ENCODE data around the gene TRIM56. TPM values are rescaled to one million over a fixed set of nuclear protein-coding genes. Genes with fewer than 3 reads are reported as not detected.
"Not testable (repeated sequence)": the region's sequence is repeated elsewhere in the genome, so short reads cannot be mapped to it uniquely, and the experiment has no call there.

The TRIM56 gene
- total RNA-seq, 5 donors from 2014 or later (not counting 1 experiment from before 2014, with no cell fraction given) = 47.2 to 80.9 (median 77.4) TPM

DNA sequence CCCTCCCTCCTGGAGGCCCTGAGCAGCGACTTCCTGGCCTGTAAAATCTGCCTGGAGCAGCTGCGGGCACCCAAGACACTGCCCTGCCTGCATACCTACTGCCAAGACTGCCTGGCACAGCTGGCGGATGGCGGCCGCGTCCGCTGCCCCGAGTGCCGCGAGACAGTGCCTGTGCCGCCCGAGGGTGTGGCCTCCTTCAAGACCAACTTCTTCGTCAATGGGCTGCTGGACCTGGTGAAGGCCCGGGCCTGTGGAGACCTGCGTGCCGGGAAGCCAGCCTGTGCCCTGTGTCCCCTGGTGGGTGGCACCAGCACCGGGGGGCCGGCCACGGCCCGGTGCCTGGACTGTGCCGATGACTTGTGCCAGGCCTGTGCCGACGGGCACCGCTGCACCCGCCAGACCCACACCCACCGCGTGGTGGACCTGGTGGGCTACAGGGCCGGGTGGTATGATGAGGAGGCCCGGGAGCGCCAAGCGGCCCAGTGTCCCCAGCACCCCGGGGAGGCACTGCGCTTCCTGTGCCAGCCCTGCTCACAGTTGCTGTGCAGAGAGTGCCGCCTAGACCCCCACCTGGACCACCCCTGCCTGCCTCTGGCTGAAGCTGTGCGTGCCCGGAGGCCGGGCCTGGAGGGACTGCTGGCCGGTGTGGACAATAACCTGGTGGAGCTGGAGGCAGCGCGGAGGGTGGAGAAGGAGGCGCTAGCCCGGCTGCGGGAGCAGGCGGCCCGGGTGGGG lies 2.2 kb downstream of the TRIM56 start:
- Histone ChIP-seq H3K27me3 (replicated peaks in 1 of 2; ENCODE audit: control insufficient read depth in 2 of 2, extremely low read depth in 1 of 2, insufficient read depth in 2 of 2, low read length in 1 of 2) (no peaks in the 10 kb centered on the region), H3K9me3 (no peaks in the 10 kb centered on the region), H3K27ac (ENCODE audit: low read length) (no peak overlapping the region), H3K4me3 (ENCODE audit: control insufficient read depth in 1 of 2, extremely low read depth in 1 of 2, low read length in 1 of 2) (no peak overlapping the region), H3K4me1 (ENCODE audit: control insufficient read depth in 1 of 2, extremely low read depth in 1 of 2, insufficient read depth in 2 of 2, low read length in 2 of 2) (peaks cover 11 to 58% of the 10 kb centered on the region in 2 experiments), H3K36me3 (ENCODE audit: control insufficient read depth in 2 of 2, extremely low read depth in 1 of 2, insufficient read depth in 1 of 2, low read length in 1 of 2) (peaks cover 19 to 36% of the 10 kb centered on the region in 2 donors)
- ATAC-seq (replicated peaks in 1 of 4) (no peak), DNase-seq (no peak)
- POLR2A ChIA-PET = no interaction called here
- no peaks in the 10 kb centered on the region for H3K9me3 Mint-ChIP-seq
- WGBS (ENCODE audit: insufficient coverage) = 96% methylated on average over 45 of the region's 45 CpGs
- peak overlapping the region in 1 of 3 donors; percentile 95 for H3K4me3 Mint-ChIP-seq
- peaks cover 15 to 51% (median 40%) of the 10 kb centered on the region in 3 donors for H3K4me1 Mint-ChIP-seq
- peaks cover 11% of the 10 kb centered on the region for H3K36me3 Mint-ChIP-seq
- H3K27me3 Mint-ChIP-seq = no peaks in the 10 kb centered on the region
- CTCF ChIA-PET = no interaction called here
- no peak overlapping the region for H3K27ac Mint-ChIP-seq

DNA sequence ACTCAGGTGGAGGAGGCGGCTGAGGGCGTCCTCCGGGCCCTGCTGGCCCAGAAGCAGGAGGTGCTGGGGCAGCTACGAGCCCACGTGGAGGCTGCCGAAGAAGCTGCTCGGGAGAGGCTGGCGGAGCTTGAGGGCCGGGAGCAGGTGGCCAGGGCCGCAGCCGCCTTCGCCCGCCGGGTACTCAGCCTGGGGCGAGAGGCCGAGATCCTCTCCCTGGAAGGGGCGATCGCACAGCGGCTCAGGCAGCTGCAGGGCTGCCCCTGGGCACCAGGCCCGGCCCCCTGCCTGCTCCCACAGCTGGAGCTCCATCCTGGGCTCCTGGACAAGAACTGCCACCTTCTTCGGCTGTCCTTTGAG lies 2.8 kb downstream of the TRIM56 start:
- H3K27me3 ChIP-seq (replicated peaks in 1 of 2; ENCODE audit: control insufficient read depth in 2 of 2, extremely low read depth in 1 of 2, insufficient read depth in 2 of 2, low read length in 1 of 2) = no peaks in the 10 kb centered on the region
- WGBS (ENCODE audit: insufficient coverage) = 96% methylated on average over 21 of the region's 21 CpGs
- CTCF ChIA-PET = no interaction called here
- DNase-seq = no peak
- ATAC-seq (replicated peaks in 1 of 4) = no peak
- no peak overlapping the region for H3K27ac ChIP-seq (ENCODE audit: low read length)
- H3K4me3 ChIP-seq (ENCODE audit: control insufficient read depth in 1 of 2, extremely low read depth in 1 of 2, low read length in 1 of 2) = no peak overlapping the region
- no peak overlapping the region for H3K4me3 Mint-ChIP-seq
- peaks cover 11 to 58% of the 10 kb centered on the region in 2 experiments for H3K4me1 ChIP-seq (ENCODE audit: control insufficient read depth in 1 of 2, extremely low read depth in 1 of 2, insufficient read depth in 2 of 2, low read length in 2 of 2)
- no peaks in the 10 kb centered on the region for H3K9me3 ChIP-seq
- peaks cover 19 to 36% of the 10 kb centered on the region in 2 donors for H3K36me3 ChIP-seq (ENCODE audit: control insufficient read depth in 2 of 2, extremely low read depth in 1 of 2, insufficient read depth in 1 of 2, low read length in 1 of 2)
- H3K27ac Mint-ChIP-seq = no peak overlapping the region
- POLR2A ChIA-PET = no interaction called here
- H3K9me3 Mint-ChIP-seq = no peaks in the 10 kb centered on the region
- no peaks in the 10 kb centered on the region for H3K27me3 Mint-ChIP-seq
- peaks cover 15 to 54% (median 40%) of the 10 kb centered on the region in 3 donors for H3K4me1 Mint-ChIP-seq
- H3K36me3 Mint-ChIP-seq = peaks cover 14% of the 10 kb centered on the region

DNA sequence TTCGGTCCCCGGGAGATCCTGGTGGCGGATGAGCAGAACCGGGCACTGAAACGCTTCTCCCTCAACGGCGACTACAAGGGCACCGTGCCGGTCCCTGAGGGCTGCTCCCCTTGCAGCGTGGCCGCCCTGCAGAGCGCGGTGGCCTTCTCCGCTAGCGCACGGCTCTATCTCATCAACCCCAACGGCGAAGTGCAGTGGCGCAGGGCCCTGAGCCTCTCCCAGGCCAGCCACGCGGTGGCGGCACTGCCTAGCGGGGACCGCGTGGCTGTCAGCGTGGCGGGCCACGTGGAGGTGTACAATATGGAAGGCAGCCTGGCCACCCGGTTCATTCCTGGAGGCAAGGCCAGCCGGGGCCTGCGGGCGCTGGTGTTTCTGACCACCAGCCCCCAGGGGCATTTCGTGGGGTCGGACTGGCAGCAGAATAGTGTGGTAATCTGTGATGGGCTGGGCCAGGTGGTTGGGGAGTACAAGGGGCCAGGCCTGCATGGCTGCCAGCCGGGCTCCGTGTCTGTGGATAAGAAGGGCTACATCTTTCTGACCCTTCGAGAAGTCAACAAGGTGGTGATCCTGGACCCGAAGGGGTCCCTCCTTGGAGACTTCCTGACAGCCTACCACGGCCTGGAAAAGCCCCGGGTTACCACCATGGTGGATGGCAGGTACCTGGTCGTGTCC lies 3.7 kb downstream of the TRIM56 start:
- H3K4me3 ChIP-seq (ENCODE audit: control insufficient read depth in 1 of 2, extremely low read depth in 1 of 2, low read length in 1 of 2) = no peak overlapping the region
- H3K27me3 ChIP-seq (replicated peaks in 1 of 2; ENCODE audit: control insufficient read depth in 2 of 2, extremely low read depth in 1 of 2, insufficient read depth in 2 of 2, low read length in 1 of 2) = no peaks in the 10 kb centered on the region
- H3K9me3 ChIP-seq = no peaks in the 10 kb centered on the region
- no peaks in the 10 kb centered on the region for H3K9me3 Mint-ChIP-seq
- POLR2A ChIA-PET = no interaction called here
- DNase-seq (no peak), ATAC-seq (replicated peaks in 1 of 4) (no peak)
- H3K36me3 ChIP-seq (ENCODE audit: control insufficient read depth in 2 of 2, extremely low read depth in 1 of 2, insufficient read depth in 1 of 2, low read length in 1 of 2) = peaks cover 19 to 36% of the 10 kb centered on the region in 2 donors
- WGBS (ENCODE audit: insufficient coverage) = 95% methylated on average over 40 of the region's 41 CpGs
- peaks cover 11 to 58% of the 10 kb centered on the region in 2 experiments for H3K4me1 ChIP-seq (ENCODE audit: control insufficient read depth in 1 of 2, extremely low read depth in 1 of 2, insufficient read depth in 2 of 2, low read length in 2 of 2)
- H3K27me3 Mint-ChIP-seq = no peaks in the 10 kb centered on the region
- no peak overlapping the region for H3K27ac Mint-ChIP-seq
- CTCF ChIA-PET = no interaction called here
- H3K4me1 Mint-ChIP-seq = peaks cover 17 to 56% (median 43%) of the 10 kb centered on the region in 3 donors
- H3K4me3 Mint-ChIP-seq = peak overlapping the region in 1 of 3 donors; percentile 24
- peaks cover 14% of the 10 kb centered on the region for H3K36me3 Mint-ChIP-seq
- no peak overlapping the region for H3K27ac ChIP-seq (ENCODE audit: low read length)

DNA sequence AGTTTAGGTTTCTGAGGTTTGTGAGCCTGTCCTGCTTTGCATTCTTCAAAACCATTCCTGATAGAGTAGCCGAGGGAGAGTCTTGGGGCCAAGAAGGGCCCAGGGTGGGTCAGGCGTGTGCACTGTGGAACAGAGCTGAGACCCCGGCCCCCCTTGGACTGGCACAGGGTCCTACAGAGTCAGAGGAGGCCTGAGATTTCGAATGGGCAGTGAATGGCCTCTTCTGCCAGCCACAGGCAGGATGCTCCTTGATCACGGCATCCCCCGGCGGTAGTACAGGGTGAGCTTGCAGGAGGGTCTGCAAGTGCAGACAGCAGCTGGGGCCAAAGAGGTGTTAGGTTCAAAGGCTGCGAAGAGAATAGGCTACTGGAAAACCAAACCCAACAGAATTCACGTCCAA lies 4.6 kb downstream of the TRIM56 start:
- ATAC-seq (replicated peaks in 1 of 4) (no peak), DNase-seq (no peak)
- no peak overlapping the region for H3K4me3 ChIP-seq (ENCODE audit: control insufficient read depth in 1 of 2, extremely low read depth in 1 of 2, low read length in 1 of 2)
- 86% methylated on average over 4 of the region's 9 CpGs for WGBS (ENCODE audit: insufficient coverage)
- H3K36me3 ChIP-seq (ENCODE audit: control insufficient read depth in 2 of 2, extremely low read depth in 1 of 2, insufficient read depth in 1 of 2, low read length in 1 of 2) = peaks cover 19 to 36% of the 10 kb centered on the region in 2 donors
- Mint-ChIP-seq H3K36me3 (peaks cover 14% of the 10 kb centered on the region), H3K4me3 (no peak overlapping the region), H3K4me1 (peaks cover 18 to 54% (median 39%) of the 10 kb centered on the region in 3 donors), H3K9me3 (no peaks in the 10 kb centered on the region), H3K27ac (no peak overlapping the region), H3K27me3 (no peaks in the 10 kb centered on the region)
- POLR2A ChIA-PET = interaction anchor here in 1 of 2 donors (0.6 to 0.7 kb wide), 2 partner anchors 23 to 218 kb away, joined by 4 to 11 read pairs; no protein-coding TSS in a partner anchor
- H3K27ac ChIP-seq (ENCODE audit: low read length) = no peak overlapping the region
- no peaks in the 10 kb centered on the region for H3K9me3 ChIP-seq
- no peaks in the 10 kb centered on the region for H3K27me3 ChIP-seq (replicated peaks in 1 of 2; ENCODE audit: control insufficient read depth in 2 of 2, extremely low read depth in 1 of 2, insufficient read depth in 2 of 2, low read length in 1 of 2)
- peaks cover 8 to 55% of the 10 kb centered on the region in 2 experiments for H3K4me1 ChIP-seq (ENCODE audit: control insufficient read depth in 1 of 2, extremely low read depth in 1 of 2, insufficient read depth in 2 of 2, low read length in 2 of 2)
- CTCF ChIA-PET = interaction anchor here in 1 of 2 donors (0.5 kb wide), 1 partner anchor 226 kb away, joined by 4 read pairs; no protein-coding TSS in a partner anchor

DNA sequence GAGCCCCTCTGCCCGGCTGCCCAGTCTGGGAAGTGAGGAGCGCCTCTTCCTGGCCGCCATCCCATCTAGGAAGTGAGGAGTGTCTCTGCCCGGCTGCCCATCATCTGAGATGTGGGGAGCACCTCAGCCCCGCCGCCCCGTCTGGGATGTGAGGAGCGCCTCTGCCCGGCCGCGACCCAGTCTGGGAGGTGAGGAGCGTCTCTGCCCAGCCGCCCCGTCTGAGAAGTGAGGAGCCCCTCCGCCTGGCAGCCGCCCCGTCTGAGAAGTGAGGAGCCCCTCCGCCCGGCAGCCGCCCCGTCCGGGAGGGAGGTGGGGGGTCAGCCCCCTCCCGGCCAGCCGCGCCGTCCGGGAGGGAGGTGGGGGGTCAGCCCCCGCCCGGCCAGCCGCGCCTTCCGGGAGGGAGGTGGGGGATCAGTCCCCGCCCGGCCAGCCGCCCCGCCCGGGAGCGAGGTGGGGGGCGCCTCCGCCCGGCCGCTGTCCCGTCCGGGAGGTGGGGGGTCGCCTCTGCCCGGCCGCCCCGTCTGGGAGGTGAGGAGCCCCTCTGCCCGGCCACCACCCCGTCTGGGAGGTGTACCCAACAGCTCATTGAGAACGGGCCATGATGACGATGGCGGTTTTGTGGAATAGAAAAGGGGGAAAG lies 7.1 kb downstream of the TRIM56 start:
- H3K9me3 ChIP-seq; H3K27ac Mint-ChIP-seq; H3K27me3 ChIP-seq (replicated peaks in 1 of 2; ENCODE audit: control insufficient read depth in 2 of 2, extremely low read depth in 1 of 2, insufficient read depth in 2 of 2, low read length in 1 of 2); CTCF ChIA-PET; ATAC-seq (replicated peaks in 1 of 4); H3K27me3 Mint-ChIP-seq; POLR2A ChIA-PET; H3K27ac ChIP-seq (ENCODE audit: low read length); DNase-seq; H3K9me3 Mint-ChIP-seq; H3K4me3 Mint-ChIP-seq; H3K4me3 ChIP-seq (ENCODE audit: control insufficient read depth in 1 of 2, extremely low read depth in 1 of 2, low read length in 1 of 2): not testable (repeated sequence)
- Histone ChIP-seq H3K4me1 (ENCODE audit: control insufficient read depth in 1 of 2, extremely low read depth in 1 of 2, insufficient read depth in 2 of 2, low read length in 2 of 2) (peaks cover 0 to 34% of the 10 kb centered on the region in 2 experiments), H3K36me3 (ENCODE audit: control insufficient read depth in 2 of 2, extremely low read depth in 1 of 2, insufficient read depth in 1 of 2, low read length in 1 of 2) (peaks cover 14 to 29% of the 10 kb centered on the region in 2 donors)
- 95% methylated on average over 4 of the region's 53 CpGs for WGBS (ENCODE audit: insufficient coverage)
- peaks cover 14% of the 10 kb centered on the region for H3K36me3 Mint-ChIP-seq
- peaks cover 15 to 35% (median 22%) of the 10 kb centered on the region in 3 donors for H3K4me1 Mint-ChIP-seq

DNA sequence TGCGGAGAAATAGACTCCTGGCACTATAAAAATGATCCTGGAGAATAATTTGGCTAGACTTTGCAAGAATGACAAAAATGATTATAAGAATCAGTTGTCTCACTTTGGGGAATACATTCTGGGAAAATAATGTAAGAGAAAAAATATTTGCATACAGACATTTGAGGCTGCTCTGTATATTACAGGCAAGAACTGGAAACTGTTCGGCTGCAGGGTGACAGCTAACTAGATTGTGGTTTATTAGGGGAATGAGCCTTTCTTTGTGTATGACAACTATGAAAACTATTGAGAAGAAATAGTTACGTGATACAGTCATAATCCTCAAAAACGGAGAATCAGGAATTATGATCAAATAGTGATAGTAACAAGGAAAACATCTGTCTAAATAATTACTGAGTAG lies 8.6 kb downstream of the TRIM56 start:
- Histone ChIP-seq H3K27ac (ENCODE audit: low read length) (no peak overlapping the region), H3K9me3 (no peaks in the 10 kb centered on the region), H3K4me3 (ENCODE audit: control insufficient read depth in 1 of 2, extremely low read depth in 1 of 2, low read length in 1 of 2) (no peak overlapping the region), H3K4me1 (ENCODE audit: control insufficient read depth in 1 of 2, extremely low read depth in 1 of 2, insufficient read depth in 2 of 2, low read length in 2 of 2) (peaks cover 0 to 19% of the 10 kb centered on the region in 2 experiments), H3K27me3 (replicated peaks in 1 of 2; ENCODE audit: control insufficient read depth in 2 of 2, extremely low read depth in 1 of 2, insufficient read depth in 2 of 2, low read length in 1 of 2) (no peaks in the 10 kb centered on the region), H3K36me3 (ENCODE audit: control insufficient read depth in 2 of 2, extremely low read depth in 1 of 2, insufficient read depth in 1 of 2, low read length in 1 of 2) (peaks cover 8 to 16% of the 10 kb centered on the region in 2 donors)
- H3K4me1 Mint-ChIP-seq = peaks cover 15 to 30% (median 21%) of the 10 kb centered on the region in 3 donors
- ATAC-seq (replicated peaks in 1 of 4) = no peak
- peaks cover 14% of the 10 kb centered on the region for H3K36me3 Mint-ChIP-seq
- 100% methylated on average over 4 of the region's 4 CpGs for WGBS (ENCODE audit: insufficient coverage)
- H3K27me3 Mint-ChIP-seq = no peaks in the 10 kb centered on the region
- no peak for DNase-seq
- H3K9me3 Mint-ChIP-seq = no peaks in the 10 kb centered on the region
- H3K4me3 Mint-ChIP-seq = no peak overlapping the region
- CTCF ChIA-PET = interaction anchor here in 1 of 2 donors (0.7 kb wide), 2 partner anchors 50 to 364 kb away, joined by 5 read pairs; no protein-coding TSS in a partner anchor
- POLR2A ChIA-PET = no interaction called here
- H3K27ac Mint-ChIP-seq = no peak overlapping the region
